HepG2 (cell line): ENCODE results near the gene RECQL5. TPM values are rescaled to one million over a fixed set of nuclear protein-coding genes. Genes with fewer than 3 reads are reported as not detected.

Experiments
- ATRX ChIP-seq: sonication (generic); formaldehyde crosslinking; IDR thresholded peaks from 2 replicates; pipeline ENCODE4 v1.4.0; 2020; ENCODE audit warnings: missing genetic modification reagents, borderline replicate concordance
- HES4 ChIP-seq: sonication (generic); formaldehyde crosslinking; IDR thresholded peaks from 2 replicates; pipeline ENCODE4 v1.9.0; 2021; ENCODE audit warnings: mild to moderate bottlenecking, missing genetic modification reagents, borderline replicate concordance
- HMGXB4 ChIP-seq, 2 experiments: sonication (generic) in 1 of 2; formaldehyde crosslinking in 1 of 2; IDR thresholded peaks; 2 replicates each; pipeline versions ENCODE4 v1.4.0 to v1.6.1; 2018 to 2020; ENCODE audit warnings: missing genetic modification reagents in 2 of 2, borderline replicate concordance in 1 of 2, low read depth in 1 of 2, mild to moderate bottlenecking in 1 of 2, missing biosample characterization in 1 of 2
- JARID2 ChIP-seq: sonication (generic); formaldehyde crosslinking; IDR thresholded peaks from 2 replicates; pipeline ENCODE4 v1.8.1; 2023; ENCODE audit warnings: missing genetic modification reagents, inconsistent platforms; ENCODE audit not compliant: insufficient replicate concordance
- MATR3 ChIP-seq: sonication (generic); formaldehyde crosslinking; IDR thresholded peaks from 2 replicates; pipeline ENCODE4 v1.4.0; 2020; ENCODE audit warnings: missing genetic modification reagents
- MAZ ChIP-seq, 2 experiments: sonication (generic) in 1 of 2; formaldehyde crosslinking in 1 of 2; IDR thresholded peaks; 2 replicates each; pipeline versions ENCODE4 v1.5.0 to v1.6.1; 2012 to 2020; ENCODE audit warnings: low read depth in 2 of 2, mild to moderate bottlenecking in 2 of 2, borderline replicate concordance in 1 of 2, improper control_type of control experiment in 1 of 2, low read length in 1 of 2, missing genetic modification reagents in 1 of 2, moderate library complexity in 1 of 2
- RBM39 ChIP-seq: fragments of 200-400 bp; formaldehyde crosslinking; IDR thresholded peaks from one replicate; pipeline ENCODE4 v1.6.1; 2018; ENCODE audit warnings: antibody characterized with exemption, mild to moderate bottlenecking, low read depth, low read length; ENCODE audit not compliant: poor library complexity, severe bottlenecking
- ZBTB3 ChIP-seq: sonication (generic); formaldehyde crosslinking; IDR thresholded peaks from 2 replicates; pipeline ENCODE4 v1.4.0; 2020; ENCODE audit warnings: low read depth, mild to moderate bottlenecking, moderate library complexity, missing genetic modification reagents, borderline replicate concordance
- ZFYVE20 ChIP-seq: sonication (generic); formaldehyde crosslinking; IDR thresholded peaks from 2 replicates; pipeline ENCODE4 v1.8.0; 2023; ENCODE audit warnings: low read depth, mild to moderate bottlenecking, moderate library complexity, missing genetic modification reagents, borderline replicate concordance
- ZNF44 ChIP-seq: sonication (generic); formaldehyde crosslinking; IDR thresholded peaks from 2 replicates; pipeline ENCODE4 v1.5.1; 2020; ENCODE audit warnings: mild to moderate bottlenecking, missing genetic modification reagents
- ZNF484 ChIP-seq: sonication (generic); formaldehyde crosslinking; IDR thresholded peaks from 2 replicates; pipeline ENCODE4 v1.5.1; 2020; ENCODE audit warnings: mild to moderate bottlenecking, low read depth, missing genetic modification reagents, borderline replicate concordance
- ZNF687 ChIP-seq: sonication (generic); formaldehyde crosslinking; IDR thresholded peaks from 2 replicates; pipeline ENCODE4 v1.5.1; 2020; ENCODE audit warnings: mild to moderate bottlenecking, missing genetic modification reagents, moderate library complexity
- polyA plus RNA-seq, 8 experiments: library from polyadenylated mRNA; depleted of rRNA in 3 of 8; stranded (reverse) in 7 of 8; unstranded in 1 of 8; fragments of >200 nt; fragmentation: Illumina TruSeq in 4 of 8; extraction: Trizol in 4 of 8; gene quantifications; 2 replicates each; pipeline versions ENCODE4 v1.2.1 to v1.2.3, GENCODE V29; 2011 to 2016; ENCODE audit warnings: low read depth in 4 of 8, missing spikeins in 1 of 8, mixed read lengths in 1 of 8; ENCODE audit not compliant: insufficient read depth in 1 of 8
- total RNA-seq, 5 experiments: library from RNA; depleted of rRNA; stranded (reverse); fragments of >200 nt; fragmentation: Illumina TruSeq; extraction: Trizol; gene quantifications; 2 replicates each; pipeline ENCODE4 v1.2.3, GENCODE V29; 2016; ENCODE audit warnings: low read depth in 1 of 5
- TF ChIP-seq, protein P1 (sequence below), 2 experiments: fragments of 450-650 bp in 1 of 2; sonication (generic) in 1 of 2; formaldehyde crosslinking; IDR thresholded peaks; 2 replicates each; pipeline versions ENCODE4 v1.5.0 to v1.8.0; 2020 to 2022; ENCODE audit warnings: mild to moderate bottlenecking in 1 of 2, missing genetic modification reagents in 1 of 2
- TF ChIP-seq, protein P2 (sequence below): sonication (generic); formaldehyde crosslinking; IDR thresholded peaks from 2 replicates; pipeline ENCODE4 v1.4.0; 2020; ENCODE audit warnings: missing genetic modification reagents
- TF ChIP-seq, protein P3 (sequence below): sonication (generic); formaldehyde crosslinking; IDR thresholded peaks from 2 replicates; pipeline ENCODE4 v1.5.1; 2020; ENCODE audit warnings: mild to moderate bottlenecking, moderate library complexity, missing genetic modification reagents

RECQL5 gene
- total and polyA plus RNA-seq, 2 of the 13 experiments (the other 11 are each of a cell fraction or from before 2014, with no cell fraction given), result 27.7 to 32.0 TPM

GRCh38 chr17:75625813-75626486 lies 41.0 kb downstream of the RECQL5 start (continued):
- TF ChIP-seq HMGXB4 (CRISPR knock-in tag; IDR thresholded peaks at IDR 0.05; ENCODE audit: borderline replicate concordance in 1 of 2, low read depth in 1 of 2) (0 out of 4 replicates have a peak, but pooled peaks have one; percentile 33 to 57), MATR3 (no peak), MAZ (IDR thresholded peaks at IDR 0.05; ENCODE audit: borderline replicate concordance, low read depth, low read length) (peak; percentile 71; the same call in 1 of the 2 replicates), MAZ (CRISPR knock-in tag; IDR thresholded peaks at IDR 0.05; ENCODE audit: low read depth) (no peak), ZBTB3 (CRISPR knock-in tag) (no peak), ATRX (CRISPR knock-in tag) (no peak), HES4 (CRISPR knock-in tag) (no peak), ZNF484 (CRISPR knock-in tag) (no peak), ZNF44 (CRISPR knock-in tag) (no peak), JARID2 (CRISPR knock-in tag) (no peak), RBM39 (peak; percentile 90), ZFYVE20 (CRISPR knock-in tag) (no peak), ZNF687 (peak; percentile 54)
- TF ChIP-seq, protein P1, sequence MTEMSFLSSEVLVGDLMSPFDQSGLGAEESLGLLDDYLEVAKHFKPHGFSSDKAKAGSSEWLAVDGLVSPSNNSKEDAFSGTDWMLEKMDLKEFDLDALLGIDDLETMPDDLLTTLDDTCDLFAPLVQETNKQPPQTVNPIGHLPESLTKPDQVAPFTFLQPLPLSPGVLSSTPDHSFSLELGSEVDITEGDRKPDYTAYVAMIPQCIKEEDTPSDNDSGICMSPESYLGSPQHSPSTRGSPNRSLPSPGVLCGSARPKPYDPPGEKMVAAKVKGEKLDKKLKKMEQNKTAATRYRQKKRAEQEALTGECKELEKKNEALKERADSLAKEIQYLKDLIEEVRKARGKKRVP (CRISPR knock-in tag; IDR thresholded peaks at IDR 0.05), result no peak
- TF ChIP-seq, protein P2, sequence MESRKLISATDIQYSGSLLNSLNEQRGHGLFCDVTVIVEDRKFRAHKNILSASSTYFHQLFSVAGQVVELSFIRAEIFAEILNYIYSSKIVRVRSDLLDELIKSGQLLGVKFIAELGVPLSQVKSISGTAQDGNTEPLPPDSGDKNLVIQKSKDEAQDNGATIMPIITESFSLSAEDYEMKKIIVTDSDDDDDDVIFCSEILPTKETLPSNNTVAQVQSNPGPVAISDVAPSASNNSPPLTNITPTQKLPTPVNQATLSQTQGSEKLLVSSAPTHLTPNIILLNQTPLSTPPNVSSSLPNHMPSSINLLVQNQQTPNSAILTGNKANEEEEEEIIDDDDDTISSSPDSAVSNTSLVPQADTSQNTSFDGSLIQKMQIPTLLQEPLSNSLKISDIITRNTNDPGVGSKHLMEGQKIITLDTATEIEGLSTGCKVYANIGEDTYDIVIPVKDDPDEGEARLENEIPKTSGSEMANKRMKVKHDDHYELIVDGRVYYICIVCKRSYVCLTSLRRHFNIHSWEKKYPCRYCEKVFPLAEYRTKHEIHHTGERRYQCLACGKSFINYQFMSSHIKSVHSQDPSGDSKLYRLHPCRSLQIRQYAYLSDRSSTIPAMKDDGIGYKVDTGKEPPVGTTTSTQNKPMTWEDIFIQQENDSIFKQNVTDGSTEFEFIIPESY (CRISPR knock-in tag), result peak; percentile 88
- TF ChIP-seq, protein P3, sequence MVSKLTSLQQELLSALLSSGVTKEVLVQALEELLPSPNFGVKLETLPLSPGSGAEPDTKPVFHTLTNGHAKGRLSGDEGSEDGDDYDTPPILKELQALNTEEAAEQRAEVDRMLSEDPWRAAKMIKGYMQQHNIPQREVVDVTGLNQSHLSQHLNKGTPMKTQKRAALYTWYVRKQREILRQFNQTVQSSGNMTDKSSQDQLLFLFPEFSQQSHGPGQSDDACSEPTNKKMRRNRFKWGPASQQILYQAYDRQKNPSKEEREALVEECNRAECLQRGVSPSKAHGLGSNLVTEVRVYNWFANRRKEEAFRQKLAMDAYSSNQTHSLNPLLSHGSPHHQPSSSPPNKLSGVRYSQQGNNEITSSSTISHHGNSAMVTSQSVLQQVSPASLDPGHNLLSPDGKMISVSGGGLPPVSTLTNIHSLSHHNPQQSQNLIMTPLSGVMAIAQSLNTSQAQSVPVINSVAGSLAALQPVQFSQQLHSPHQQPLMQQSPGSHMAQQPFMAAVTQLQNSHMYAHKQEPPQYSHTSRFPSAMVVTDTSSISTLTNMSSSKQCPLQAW, result peak; percentile 56; the same call in 1 of the 2 replicates
